Thyroid gland (tissue), 4 donors: ENCODE measurements around the gene DCTN1.
"Not testable (repeated sequence)": the region's sequence is repeated elsewhere in the genome, so short reads cannot be mapped to it uniquely, and the experiment has no call there.

Experiments
- CTCF ChIP-seq, 6 experiments: fragments of 200-600 bp in 3 of 6; fragments of 450-650 bp in 3 of 6; sonication (generic) in 3 of 6; IDR thresholded peaks; one replicate each; pipeline ENCODE4 v1.5.1; 2016 to 2019; ENCODE audit warnings: antibody characterized with exemption in 6 of 6, mild to moderate bottlenecking in 2 of 6, inconsistent platforms in 1 of 6, moderate library complexity in 1 of 6
- POLR2A ChIP-seq, 2 donors: fragments of 450-650 bp; IDR thresholded peaks; one replicate each; pipeline ENCODE4 v1.6.1; 2017; ENCODE audit warnings: antibody characterized with exemption in 2 of 2, mild to moderate bottlenecking in 2 of 2, moderate library complexity in 1 of 2

DNA sequence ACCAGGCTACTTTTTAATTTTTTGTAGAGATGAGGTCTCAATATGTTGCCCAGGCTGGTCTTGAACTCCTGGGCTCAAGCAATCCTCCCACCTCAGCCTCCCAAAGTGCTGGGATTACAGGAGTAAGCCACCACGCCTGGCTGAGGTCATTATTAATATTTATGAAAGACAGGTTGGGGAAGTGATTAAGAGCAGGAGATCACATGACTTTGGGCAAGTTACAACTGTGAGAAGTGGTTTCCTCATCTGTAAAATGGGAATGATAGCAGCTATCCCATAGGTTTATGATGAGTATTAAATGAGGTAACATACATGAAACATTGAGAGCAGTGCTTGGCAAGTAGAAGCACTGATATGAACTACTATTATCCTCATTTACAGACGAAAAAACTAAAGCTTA, 43.9 kb downstream of the DCTN1 start:
- TF ChIP-seq CTCF, POLR2A (IDR thresholded peaks at IDR 0.05): not testable (repeated sequence)
